ES-I3 (cell line): Measurements from ENCODE around the gene USP2.

Experiments
- H3K36me3 ChIP-seq: 2 replicates; pipeline ENCODE4 v1.6.1; 2013; ENCODE audit warnings: mild to moderate bottlenecking, low read length, control low read depth, moderate library complexity; ENCODE audit not compliant: insufficient read depth
- H3K4me1 ChIP-seq: 2 replicates; pipeline ENCODE4 v1.6.1; 2013; ENCODE audit warnings: mild to moderate bottlenecking, control low read depth, low read length; ENCODE audit not compliant: insufficient read depth
- H3K9ac ChIP-seq: 2 replicates; pipeline ENCODE4 v1.6.1; 2013; ENCODE audit warnings: low read depth, mild to moderate bottlenecking, low read length, moderate library complexity
- H3K9me3 ChIP-seq: 2 replicates; pipeline ENCODE4 v1.6.1; 2013; ENCODE audit warnings: mild to moderate bottlenecking, low read length, moderate library complexity; ENCODE audit not compliant: control insufficient read depth, insufficient read depth

USP2 gene

GRCh38 chr11:119368121-119369034 lies 13.1 kb downstream of the USP2 start:
- H3K4me1 ChIP-seq, result peaks cover 22% of the 10 kb centered on the region
- H3K9ac ChIP-seq, result no peak overlapping the region
- H3K9me3 ChIP-seq, result no peaks in the 10 kb centered on the region
- H3K36me3 ChIP-seq, result no peaks in the 10 kb centered on the region

GRCh38 chr11:119367661-119368120 lies 13.8 kb downstream of the USP2 start:
- no peaks in the 10 kb centered on the region for H3K36me3 ChIP-seq
- peaks cover 26% of the 10 kb centered on the region for H3K4me1 ChIP-seq
- no peak overlapping the region for H3K9ac ChIP-seq
- H3K9me3 ChIP-seq, result no peaks in the 10 kb centered on the region

GRCh38 chr11:119366690-119367620 lies 14.5 kb downstream of the USP2 start:
- no peaks in the 10 kb centered on the region for H3K36me3 ChIP-seq
- no peaks in the 10 kb centered on the region for H3K9me3 ChIP-seq
- H3K4me1 ChIP-seq, result peaks cover 33% of the 10 kb centered on the region
- no peak overlapping the region for H3K9ac ChIP-seq

- Histone ChIP-seq H3K9me3 (no peaks in the 10 kb centered on the region), H3K4me1 (peaks cover 41% of the 10 kb centered on the region), H3K9ac (no peak overlapping the region), H3K36me3 (no peaks in the 10 kb centered on the region)
Observed at GRCh38 chr11:119365071-119365591, 16.4 kb downstream of the USP2 start.

GRCh38 chr11:119363851-119364590 lies 17.5 kb downstream of the USP2 start:
- H3K9me3 ChIP-seq, result no peaks in the 10 kb centered on the region
- peaks cover 41% of the 10 kb centered on the region for H3K4me1 ChIP-seq
- H3K36me3 ChIP-seq, result no peaks in the 10 kb centered on the region
- H3K9ac ChIP-seq, result peak overlapping the region; percentile 30; the same call in 1 of the 2 replicates

- H3K9ac ChIP-seq, result peak overlapping the region; percentile 30; the same call in 1 of the 2 replicates
- no peaks in the 10 kb centered on the region for H3K36me3 ChIP-seq
- H3K4me1 ChIP-seq, result peaks cover 39% of the 10 kb centered on the region
- no peaks in the 10 kb centered on the region for H3K9me3 ChIP-seq
Observed at GRCh38 chr11:119363081-119363850, 18.2 kb downstream of the USP2 start.

GRCh38 chr11:119362741-119363080 lies 18.8 kb downstream of the USP2 start:
- Histone ChIP-seq H3K9ac (no peak overlapping the region), H3K36me3 (no peaks in the 10 kb centered on the region), H3K9me3 (no peaks in the 10 kb centered on the region), H3K4me1 (peaks cover 35% of the 10 kb centered on the region)

- peaks cover 35% of the 10 kb centered on the region for H3K4me1 ChIP-seq
- no peak overlapping the region for H3K9ac ChIP-seq
- H3K36me3 ChIP-seq, result no peaks in the 10 kb centered on the region
- H3K9me3 ChIP-seq, result no peaks in the 10 kb centered on the region
Observed at GRCh38 chr11:119361941-119362725, 19.4 kb downstream of the USP2 start.

GRCh38 chr11:119361056-119361787 lies 20.3 kb downstream of the USP2 start:
- Histone ChIP-seq H3K36me3 (no peaks in the 10 kb centered on the region), H3K9ac (no peak overlapping the region; the same call in 1 of the 2 replicates), H3K9me3 (no peaks in the 10 kb centered on the region), H3K4me1 (peaks cover 35% of the 10 kb centered on the region)

- Histone ChIP-seq H3K9me3 (no peaks in the 10 kb centered on the region), H3K36me3 (no peaks in the 10 kb centered on the region), H3K4me1 (peaks cover 28% of the 10 kb centered on the region), H3K9ac (no peak overlapping the region)
Observed at GRCh38 chr11:119359365-119360214, 21.9 kb downstream of the USP2 start.

GRCh38 chr11:119357074-119357473 lies 24.4 kb downstream of the USP2 start:
- Histone ChIP-seq H3K9me3 (no peaks in the 10 kb centered on the region), H3K9ac (no peak overlapping the region), H3K4me1 (peaks cover 20% of the 10 kb centered on the region), H3K36me3 (no peaks in the 10 kb centered on the region)
